CD8-positive, alpha-beta memory T cell (primary cell): ENCODE results near the gene ARL6. TPM values are rescaled to one million over a fixed set of nuclear protein-coding genes. Genes with fewer than 3 reads are reported as not detected.

Source experiments
- polyA plus RNA-seq: library from polyadenylated mRNA; unstranded; fragments of 300-500 nt; fragmentation: Illumina TruSeq; gene quantifications from one replicate; pipeline ENCODE4 v1.2.3, GENCODE V29; 2021
- total RNA-seq, 2 experiments: library from RNA; stranded (reverse); gene quantifications; one replicate each; pipeline ENCODE4 v1.2.3, GENCODE V29; 2021

ARL6 gene
- total and polyA plus RNA-seq, 3 experiments from 2014 or later = 3.5 to 10.2 (median 9.8) TPM

Other genes with a start within 250 kb of the ARL6 start
- 1 to 10 TPM; 4.5 to 5.5 TPM for gene CRYBG3, start 57.3 kb downstream of the ARL6 start, total RNA-seq
- gene CRYBG3, start 57.3 kb downstream of the ARL6 start, polyA plus RNA-seq = 1.5 TPM
- 10 to 100 TPM; 57.6 to 58.3 TPM for gene RIOX2, start 207.7 kb downstream of the ARL6 start, total RNA-seq
- 28.8 TPM for gene RIOX2, start 207.7 kb downstream of the ARL6 start, polyA plus RNA-seq